Stimulated activated CD4-positive, alpha-beta T cell treated with anti-CD3 and anti-CD28 coated beads, TNF-alpha, amount 100 ng/mL, for 24 hours (primary cell): ENCODE measurements around the gene KIF26B.

ENCODE experiments used
- DNase-seq, 3 experiments: peaks; one replicate each; pipeline ENCODE4 v3.0.0-alpha.2; 2020; ENCODE audit warnings: low read depth in 3 of 3

Gene KIF26B

GRCh38 chr1:245172026-245172425 lies 17.2 kb downstream of the KIF26B start:
- no peak for DNase-seq

- no peak for DNase-seq
Observed at GRCh38 chr1:245172829-245173228, 18.0 kb downstream of the KIF26B start.

GRCh38 chr1:245173446-245174211 lies 18.8 kb downstream of the KIF26B start:
- no peak for DNase-seq

DNA sequence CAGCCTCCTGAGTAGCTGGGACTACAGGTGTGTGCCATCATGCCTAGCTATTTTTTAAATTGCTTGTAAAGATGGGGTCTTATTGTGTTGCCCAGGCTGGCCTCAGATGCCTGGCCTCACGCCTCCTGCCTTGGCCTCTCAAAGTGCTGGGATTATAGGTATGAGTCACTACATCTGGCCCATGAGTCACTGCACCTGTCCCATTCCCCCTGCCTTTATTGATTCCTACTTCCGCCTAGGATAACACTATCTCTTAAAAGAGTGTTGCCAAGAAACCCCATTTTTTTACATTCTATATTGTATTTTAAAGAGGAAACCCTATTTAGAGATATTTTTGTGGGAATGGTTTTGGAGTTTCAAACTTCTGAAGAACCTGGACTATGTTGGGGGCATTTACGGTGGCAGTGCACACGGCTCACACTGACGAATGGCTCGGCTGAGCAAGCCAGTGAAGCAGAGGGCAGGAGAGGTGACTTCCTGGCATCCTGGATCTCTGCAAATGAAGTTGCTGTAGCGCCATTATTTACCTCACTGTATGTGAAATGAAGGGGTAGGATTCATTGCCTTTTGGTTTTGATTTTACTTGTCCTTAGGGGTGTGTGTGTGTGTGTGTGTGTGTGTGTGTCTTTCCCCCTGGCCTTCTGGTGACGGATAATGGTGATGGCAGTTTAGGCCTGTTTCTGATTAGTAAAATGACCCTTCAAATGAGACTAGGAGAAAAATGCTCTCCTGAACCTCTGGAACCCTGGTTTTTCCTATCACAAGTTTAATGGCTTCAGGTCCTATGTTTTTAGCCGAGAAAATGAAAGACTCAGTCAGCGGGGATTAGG lies 22.5 kb downstream of the KIF26B start:
- DNase-seq, result no peak

GRCh38 chr1:245179706-245180105 lies 24.9 kb downstream of the KIF26B start:
- DNase-seq, result no peak

DNA sequence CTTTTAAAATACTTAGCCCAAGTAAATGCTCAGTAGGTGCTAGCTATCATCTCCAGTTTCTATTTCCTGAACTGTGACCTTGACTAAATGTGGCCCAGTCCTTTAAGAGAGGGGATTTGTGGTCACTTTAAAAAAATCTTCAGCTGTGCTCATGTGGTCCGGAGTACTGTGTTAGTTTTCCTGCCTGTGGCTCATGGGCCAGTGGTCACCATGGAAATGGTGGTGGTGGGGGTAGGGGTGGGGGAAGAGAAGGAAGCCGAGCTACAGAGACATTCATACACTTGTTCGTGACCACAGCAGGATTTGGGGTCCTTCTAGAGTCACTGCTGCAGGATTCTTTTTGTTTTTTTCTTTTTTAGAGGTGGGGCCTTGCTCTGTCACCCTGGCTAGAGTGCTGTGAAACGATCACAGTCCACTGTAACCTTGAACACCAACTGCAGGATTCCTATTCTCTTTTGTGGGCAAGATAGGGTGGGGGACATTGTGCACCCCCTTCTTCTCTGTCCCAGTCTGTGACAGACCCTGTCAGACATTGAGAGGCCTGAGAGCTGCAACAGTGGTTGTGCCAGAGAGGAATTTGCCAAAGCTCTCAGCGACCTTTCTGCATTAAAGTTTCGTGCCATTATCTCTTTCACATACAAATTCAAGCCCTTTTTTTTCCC lies 25.8 kb downstream of the KIF26B start:
- no peak for DNase-seq

DNA sequence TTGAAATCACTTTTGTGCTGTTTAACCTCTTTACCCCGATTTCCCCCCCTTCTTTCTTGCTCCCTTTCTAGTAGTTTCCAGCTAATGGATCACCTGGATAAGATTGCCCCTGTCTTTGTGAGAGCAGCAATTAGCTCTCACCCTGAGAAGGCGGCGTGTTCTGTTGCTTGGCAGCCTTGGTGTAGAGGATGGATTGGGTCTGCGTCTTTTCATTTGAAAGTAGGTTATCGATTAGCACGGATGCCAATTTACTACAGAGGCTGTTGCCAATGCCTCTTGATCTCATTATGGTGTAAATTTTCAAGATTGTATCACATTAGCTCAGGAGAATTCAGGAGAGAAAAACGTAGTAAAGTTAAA lies 26.4 kb downstream of the KIF26B start:
- DNase-seq, result no peak

DNA sequence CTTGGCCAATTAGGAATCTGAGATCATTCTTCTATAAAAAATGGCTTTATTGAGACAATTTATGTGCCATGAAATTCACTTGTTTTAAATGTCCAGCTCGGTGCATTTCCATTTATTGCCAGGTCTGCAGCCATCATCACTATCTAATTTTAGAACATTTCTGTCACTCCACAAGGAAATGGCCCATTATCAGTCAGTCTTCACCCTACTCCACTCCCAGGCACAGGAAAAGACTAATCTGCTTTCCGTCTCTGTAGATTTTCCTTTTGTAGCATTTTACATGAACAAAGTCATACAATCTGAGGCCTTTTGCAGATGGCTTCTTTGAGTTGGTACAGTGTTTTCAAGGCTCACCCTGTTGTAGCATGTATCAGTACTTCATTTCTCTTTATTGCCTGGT lies 27.2 kb downstream of the KIF26B start:
- DNase-seq, result no peak

DNA sequence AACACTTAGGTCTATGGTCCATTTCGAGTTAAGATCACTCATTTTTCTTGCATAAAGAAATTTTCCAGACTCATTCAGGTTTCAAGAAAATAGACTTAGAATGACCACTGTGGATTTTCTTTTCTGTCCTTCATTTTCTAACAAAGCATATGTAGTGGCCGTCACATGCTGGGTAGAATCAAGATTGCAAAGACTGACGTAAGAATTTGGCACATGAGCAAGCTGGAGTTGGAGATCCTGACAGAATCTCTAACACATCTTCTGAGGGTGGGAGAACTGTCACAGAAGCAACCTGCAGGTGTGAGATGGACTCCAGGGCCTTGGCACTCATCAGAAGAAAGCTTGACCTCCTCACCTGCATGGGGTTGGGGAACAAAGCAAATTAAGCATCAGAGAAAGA lies 28.6 kb downstream of the KIF26B start:
- DNase-seq, result no peak

GRCh38 chr1:245184779-245185178 lies 30.0 kb downstream of the KIF26B start:
- DNase-seq, result no peak

DNA sequence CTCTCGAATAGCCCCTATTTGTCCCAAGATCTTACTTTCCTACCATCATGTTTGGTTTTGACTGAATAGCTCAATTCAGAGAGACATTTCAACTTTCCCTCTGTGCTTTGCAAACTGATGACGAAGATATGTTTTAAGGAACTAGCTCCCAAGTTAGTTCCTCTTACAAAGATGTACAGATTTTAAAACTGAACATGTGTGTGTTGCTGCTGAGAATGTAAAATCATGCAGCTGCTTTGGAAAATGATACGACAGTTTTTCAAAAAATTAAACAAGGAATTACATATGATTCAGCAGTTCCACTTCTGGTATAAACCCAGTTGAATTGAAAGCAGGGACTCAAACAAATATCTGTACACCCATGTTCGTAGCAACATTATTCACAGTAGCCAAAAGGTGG lies 33.6 kb downstream of the KIF26B start:
- DNase-seq, result no peak

- DNase-seq, result no peak
Observed at GRCh38 chr1:245195398-245195797, 40.6 kb downstream of the KIF26B start.

- DNase-seq, result no peak
Observed at GRCh38 chr1:245197121-245197520, 42.3 kb downstream of the KIF26B start.

GRCh38 chr1:245197911-245198379 lies 43.2 kb downstream of the KIF26B start:
- no peak for DNase-seq

DNA sequence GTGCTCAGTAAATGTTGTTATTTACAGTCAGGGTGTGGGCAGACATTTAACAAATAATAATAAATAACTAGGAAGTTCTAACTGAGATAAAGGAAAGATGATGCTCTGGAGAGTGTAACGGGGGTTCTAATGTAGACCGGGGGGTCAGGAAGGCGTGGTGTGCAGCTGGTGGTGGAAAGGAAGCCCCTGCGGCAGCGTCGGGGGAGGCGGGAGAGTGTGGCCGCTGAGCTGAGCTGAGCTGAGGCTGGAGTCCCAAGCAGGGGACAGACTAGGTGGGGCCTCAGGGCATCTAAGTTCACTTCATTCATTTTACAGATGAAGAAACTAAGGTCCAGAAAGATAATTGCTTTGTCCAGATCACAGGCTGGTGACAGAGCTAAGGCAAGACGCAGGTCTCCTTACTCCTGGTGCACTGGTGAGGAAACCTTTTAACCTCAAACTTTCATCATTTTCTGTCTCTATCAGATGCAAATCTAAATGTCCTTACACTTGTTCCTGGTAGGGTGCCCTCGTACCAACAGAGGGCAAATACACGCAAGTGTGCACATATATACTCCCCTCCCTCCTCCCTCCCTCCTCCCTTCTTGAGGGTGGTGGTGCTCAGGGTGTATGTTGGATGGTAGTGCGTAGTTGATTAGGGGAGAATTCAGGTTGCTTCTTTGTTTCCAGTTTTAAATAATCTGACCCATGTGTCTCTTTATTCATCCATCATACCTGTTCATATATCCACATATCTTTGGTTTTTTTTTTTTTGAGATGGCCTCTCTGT lies 44.1 kb downstream of the KIF26B start:
- no peak for DNase-seq

DNA sequence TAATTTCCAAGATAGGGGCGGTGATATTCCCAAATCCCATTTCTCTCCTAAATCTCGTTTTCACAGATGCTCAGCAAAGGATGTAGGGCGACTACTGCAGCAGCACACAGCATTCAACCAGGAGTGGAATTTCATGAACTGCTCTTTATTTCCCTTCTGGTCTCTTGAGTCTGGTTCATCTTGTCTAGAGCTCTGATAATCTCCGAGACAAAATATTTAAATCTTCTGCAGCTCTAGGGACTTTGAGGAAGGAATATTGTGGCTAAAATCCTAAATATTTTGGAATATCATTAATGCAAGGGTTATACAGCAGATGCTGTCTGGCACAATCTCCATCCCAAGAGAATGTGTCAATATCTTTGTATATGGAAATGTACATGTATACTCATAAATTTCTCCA lies 45.4 kb downstream of the KIF26B start:
- no peak for DNase-seq

DNA sequence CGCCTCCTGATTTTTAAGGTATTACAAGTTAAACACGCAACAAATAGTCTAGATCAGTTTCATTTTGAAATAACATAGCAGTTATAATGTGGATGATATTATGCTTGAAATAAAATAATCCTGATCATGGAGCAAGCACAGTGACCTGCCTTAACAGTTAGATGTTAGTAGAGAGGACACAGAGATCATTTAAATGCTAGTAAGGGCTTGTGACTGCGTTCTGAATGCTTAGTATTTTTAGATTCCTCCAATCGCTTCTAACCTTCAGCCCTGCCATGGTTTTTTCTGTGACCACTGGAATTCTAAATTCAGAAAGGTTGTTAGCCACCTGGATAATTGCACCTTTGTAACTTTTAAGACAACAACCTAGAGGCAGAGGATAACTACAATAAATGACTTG lies 46.4 kb downstream of the KIF26B start:
- no peak for DNase-seq

GRCh38 chr1:245201827-245202226 lies 47.0 kb downstream of the KIF26B start:
- DNase-seq, result no peak

- no peak for DNase-seq
Observed at GRCh38 chr1:245205396-245205795, 50.6 kb downstream of the KIF26B start.

GRCh38 chr1:245205864-245206263 lies 51.1 kb downstream of the KIF26B start:
- no peak for DNase-seq

- DNase-seq, result no peak
Observed at GRCh38 chr1:245207056-245207638, 52.4 kb downstream of the KIF26B start.
